ENCODE measurements around the gene PSMB2.

The PSMB2 gene

GRCh38 chr1:35570589-35571137 is 70.7 kb downstream of the PSMB2 start:
- no peak for DNase-seq

DNA sequence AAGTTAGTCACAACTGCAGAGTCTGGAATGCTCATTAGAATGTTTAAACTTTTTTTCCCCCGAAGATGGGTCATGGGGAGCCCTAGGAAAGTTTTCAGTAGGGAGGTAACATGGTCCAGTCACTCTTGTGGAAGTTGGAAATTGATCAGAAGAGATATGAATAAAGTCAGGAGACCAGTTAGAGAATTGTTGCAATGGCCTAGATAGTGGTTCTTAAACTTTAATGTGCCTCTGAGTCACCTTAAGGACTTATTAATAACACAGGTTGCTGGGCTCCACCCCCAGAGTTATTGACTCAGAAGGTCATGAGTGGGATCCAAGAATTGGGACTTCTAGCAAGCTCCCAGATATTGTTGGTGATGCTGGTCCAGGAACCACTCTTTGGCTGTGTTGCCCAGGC is 71.4 kb downstream of the PSMB2 start:
- no peak for DNase-seq

DNA sequence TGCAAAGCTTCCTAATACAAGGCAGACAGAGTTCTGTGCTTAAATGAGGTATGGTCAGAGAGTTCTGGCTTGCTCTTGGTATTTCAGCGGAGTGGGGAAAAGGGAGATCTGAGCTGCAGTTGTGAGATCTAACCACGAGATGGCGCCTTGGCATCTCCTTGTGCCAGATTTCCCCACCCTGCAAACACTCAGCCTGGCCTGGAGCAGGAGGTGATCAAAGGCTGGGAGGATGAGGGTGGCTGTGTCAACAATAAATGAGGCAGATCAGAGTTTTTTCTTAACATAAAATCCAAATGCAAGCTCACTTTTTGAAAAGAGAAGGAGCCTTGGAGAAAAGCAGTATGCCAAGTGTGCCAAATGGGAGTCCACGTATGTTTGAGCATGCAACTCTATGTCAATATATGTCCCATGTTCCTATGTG is 72.3 kb downstream of the PSMB2 start:
- peak; percentile 22 for DNase-seq

DNA sequence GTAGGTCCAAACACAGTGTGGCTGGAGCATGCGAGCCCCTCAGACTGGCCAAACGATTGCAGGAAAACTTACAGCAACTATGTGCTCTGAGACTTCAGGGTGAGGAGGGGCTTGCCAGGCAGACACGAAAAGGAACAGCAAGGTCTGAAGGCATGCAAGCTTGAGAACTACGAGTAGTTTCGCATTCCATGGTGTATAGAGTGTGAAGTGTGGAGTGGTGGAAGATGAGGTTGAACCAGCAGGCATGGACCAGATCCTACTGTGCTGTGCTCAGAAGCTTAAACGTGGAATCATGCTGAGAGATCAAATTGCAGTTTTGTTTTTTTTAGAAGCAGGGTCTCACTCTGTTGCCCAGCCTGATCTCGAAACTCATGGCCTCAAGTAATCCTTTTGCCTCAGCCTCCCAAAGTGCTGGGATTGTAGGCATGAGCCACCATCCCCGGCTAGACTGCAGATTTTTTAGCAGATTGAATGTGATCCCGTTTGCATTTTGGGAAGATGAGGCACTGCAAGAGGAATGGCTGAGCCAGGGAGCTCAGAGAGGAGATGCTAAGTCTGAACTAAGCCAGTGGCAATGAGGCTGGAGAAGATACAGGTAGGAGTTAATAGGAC is 73.3 kb downstream of the PSMB2 start:
- DNase-seq = no peak

DNA sequence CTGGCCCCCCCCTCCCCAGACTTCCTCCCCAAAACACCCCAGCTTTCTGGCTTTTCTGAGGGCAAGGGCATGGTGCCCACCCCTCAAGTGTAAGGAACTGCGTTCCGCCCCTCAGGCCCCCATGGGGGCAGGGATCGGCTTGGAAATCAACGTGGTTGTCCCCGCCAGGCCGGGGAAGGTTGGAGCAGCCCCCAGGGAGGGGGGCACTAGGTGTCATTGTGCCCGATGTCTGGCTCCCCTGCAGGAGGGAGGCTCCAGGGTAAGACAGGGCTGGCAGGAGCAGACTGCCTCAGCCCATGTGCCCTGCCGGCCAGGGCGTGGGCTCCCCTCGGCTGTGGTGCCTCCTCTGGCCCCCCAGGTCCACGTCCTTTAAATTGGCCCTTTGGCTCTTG is 75.6 kb downstream of the PSMB2 start:
- DNase-seq = no peak

DNA sequence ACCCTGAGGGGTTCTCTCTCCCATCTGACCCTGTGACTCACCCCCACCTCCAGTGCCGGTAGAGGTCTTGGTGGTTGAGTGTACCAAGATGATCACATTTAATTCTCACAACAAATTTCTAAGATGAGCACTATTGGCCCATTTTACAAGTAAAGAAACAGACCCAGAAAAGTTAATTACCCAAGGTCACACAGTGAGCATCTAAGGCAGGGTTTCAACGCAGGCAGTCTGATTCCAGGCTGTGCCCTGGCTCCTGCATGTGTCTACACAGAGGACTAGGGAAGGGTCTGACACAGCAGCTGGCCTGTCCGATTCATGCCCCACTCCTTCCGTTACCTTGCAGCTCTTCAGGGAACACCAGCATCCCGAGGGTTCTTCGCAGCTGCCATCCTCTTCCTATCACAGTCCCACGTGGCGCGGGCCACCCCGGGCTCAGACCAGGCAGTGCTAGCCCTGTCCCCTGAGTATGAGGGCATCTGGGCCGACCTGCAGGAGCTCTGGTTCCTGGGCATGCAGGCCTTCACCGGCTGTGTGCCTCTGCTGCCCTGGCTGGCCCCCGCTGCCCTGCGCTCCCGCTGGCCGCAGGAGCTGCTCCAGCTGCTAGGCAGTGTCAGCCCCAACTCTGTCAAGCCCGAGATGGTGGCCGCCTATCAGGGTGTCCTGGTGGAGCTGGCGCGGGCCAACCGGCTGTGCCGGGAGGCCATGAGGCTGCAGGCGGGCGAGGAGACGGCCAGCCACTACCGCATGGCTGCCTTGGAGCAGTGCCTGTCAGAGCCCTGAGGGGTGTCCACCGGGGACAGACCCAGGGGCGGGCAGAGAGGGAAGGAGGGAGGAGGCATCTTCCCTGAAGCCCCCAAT is 76.2 kb downstream of the PSMB2 start:
- DNase-seq = no peak

- peak; percentile 15 for DNase-seq
Measured at GRCh38 chr1:35564037-35564883, 77.1 kb downstream of the PSMB2 start.

- no peak for DNase-seq
Measured at GRCh38 chr1:35563166-35563565, 78.2 kb downstream of the PSMB2 start.

GRCh38 chr1:35561972-35562680 is 79.2 kb downstream of the PSMB2 start:
- no peak for DNase-seq

DNA sequence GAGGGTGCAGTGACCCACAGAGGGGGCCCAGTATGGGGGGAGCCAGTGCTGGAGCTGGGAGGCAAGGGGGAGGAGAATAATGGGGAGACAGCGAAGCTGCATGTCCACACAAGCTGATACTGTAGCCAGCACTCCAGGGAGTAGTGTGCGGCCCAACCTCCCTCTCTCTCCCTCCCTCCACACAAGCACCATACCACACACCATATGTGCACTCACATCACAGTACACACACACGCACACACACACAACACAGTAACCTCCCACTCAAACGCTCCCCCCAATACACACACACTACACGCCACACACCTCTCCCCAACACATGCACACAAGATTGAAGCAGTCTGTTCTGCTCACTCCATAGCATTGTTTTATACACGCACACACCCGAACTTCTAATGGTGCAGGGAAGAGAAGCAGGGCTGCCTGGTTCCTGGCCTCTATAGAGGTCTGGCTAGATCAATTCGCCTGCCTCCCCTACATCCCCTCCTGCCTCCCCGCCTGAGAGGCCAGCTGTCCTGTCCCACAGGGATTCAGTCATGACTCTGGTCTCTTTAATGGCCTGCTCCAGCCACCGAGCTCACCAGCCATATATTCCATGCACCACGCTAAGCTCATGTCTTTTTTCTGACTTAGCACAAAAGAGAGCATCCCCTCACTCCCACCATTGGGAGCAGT is 79.9 kb downstream of the PSMB2 start:
- no peak for DNase-seq

DNA sequence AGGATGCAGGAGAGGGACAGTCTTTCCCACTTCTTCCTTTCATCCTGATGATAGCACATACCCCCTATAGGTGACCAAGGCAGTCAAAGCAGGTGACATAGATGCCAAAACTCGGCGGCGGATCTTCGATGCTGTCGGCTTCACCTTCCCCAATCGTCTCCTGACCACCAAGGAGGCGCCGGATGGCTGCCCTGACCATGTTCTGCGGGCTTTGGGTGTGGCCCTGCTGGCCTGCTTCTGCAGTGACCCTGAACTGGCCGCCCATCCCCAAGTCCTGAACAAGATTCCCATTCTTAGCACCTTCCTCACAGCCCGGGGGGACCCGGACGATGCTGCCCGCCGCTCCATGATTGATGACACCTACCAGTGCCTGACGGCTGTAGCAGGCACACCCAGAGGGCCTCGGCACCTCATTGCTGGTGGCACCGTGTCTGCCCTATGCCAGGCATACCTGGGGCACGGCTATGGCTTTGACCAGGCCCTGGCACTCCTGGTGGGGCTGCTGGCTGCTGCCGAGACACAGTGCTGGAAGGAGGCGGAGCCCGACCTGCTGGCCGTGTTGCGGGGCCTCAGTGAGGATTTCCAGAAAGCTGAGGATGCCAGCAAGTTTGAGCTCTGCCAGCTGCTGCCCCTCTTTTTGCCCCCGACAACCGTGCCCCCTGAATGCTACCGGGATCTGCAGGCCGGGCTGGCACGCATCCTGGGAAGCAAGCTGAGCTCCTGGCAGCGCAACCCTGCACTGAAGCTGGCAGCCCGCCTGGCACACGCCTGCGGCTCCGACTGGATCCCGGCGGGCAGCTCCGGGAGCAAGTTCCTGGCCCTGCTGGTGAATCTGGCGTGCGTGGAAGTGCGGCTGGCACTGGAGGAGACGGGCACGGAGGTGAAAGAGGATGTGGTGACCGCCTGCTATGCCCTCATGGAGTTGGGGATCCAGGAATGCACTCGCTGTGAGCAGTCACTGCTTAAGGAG is 80.8 kb downstream of the PSMB2 start:
- DNase-seq = peak; percentile 56

DNA sequence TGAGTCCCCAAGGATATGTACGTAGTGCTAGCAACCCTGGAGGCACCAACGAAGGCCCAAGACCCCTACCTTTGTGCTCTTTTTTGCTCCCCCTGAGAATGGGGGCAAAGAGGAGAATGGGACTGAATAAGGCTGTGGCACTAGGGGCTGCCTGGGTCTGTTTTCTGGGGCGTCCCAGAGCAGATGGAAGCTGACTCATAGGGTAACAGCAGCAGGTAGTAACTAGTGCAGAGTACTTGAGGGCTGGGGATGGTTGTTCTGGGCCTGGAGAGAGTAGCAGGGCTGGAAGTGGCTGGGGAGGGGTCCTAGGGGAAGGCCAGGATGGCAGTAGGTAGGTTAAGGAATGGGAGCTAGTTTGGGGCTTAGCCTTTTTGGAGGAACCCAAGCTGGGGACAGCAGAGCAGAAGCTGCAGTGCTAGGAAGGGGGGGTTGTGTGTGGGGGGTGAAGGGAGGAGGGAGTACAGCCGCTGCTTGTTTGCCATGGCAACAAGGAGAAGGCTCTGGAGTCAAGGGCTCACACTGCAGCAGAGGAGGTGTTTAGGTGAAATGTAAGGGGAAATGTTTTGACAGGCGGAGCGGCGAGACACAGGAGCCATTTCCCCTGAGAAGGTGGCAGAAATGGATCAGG is 81.9 kb downstream of the PSMB2 start:
- DNase-seq = no peak

DNA sequence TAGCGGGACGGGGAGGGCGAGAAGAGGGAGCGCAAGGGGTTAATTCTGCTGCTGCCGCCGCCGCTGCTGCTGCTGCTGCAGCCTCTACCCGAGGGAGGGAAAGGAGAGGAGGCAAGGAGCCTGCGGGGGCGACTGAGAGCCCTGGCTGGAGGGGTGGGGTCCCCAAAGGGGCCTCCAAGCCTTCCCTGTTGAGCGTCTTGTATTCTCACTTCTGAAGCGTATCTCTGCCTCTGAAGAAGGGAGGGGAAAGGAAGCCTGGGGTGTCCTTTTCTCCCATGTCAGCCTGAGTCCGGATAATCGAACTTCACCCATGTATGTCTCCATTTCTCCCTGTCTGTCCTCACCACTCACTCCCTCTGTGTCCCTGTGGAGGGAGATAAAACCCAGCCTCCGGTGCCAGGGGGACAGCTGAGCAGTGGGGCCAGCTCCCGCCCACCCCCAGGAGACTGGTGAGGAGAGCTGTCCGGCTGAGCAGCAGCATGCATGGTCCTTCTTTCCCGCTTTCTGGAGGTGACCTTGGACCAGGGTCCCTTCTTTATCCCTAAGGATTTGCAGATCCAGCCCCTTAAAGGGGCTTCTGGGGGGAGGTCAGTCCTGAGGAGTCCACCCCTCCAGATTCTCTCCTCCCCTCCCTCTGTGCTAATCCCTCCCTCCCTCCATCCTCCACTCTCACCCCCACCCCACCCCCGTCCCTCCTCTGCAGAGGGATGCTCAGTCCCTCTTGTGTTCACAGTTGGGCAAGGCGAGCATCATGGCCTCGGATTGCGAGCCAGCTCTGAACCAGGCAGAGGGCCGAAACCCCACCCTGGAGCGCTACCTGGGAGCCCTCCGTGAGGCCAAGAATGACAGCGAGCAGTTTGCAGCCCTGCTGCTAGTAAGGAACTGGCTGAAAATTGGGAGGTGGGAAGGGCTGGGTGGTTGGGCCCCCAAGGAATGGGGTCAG is 82.7 kb downstream of the PSMB2 start:
- DNase-seq = no peak

DNA sequence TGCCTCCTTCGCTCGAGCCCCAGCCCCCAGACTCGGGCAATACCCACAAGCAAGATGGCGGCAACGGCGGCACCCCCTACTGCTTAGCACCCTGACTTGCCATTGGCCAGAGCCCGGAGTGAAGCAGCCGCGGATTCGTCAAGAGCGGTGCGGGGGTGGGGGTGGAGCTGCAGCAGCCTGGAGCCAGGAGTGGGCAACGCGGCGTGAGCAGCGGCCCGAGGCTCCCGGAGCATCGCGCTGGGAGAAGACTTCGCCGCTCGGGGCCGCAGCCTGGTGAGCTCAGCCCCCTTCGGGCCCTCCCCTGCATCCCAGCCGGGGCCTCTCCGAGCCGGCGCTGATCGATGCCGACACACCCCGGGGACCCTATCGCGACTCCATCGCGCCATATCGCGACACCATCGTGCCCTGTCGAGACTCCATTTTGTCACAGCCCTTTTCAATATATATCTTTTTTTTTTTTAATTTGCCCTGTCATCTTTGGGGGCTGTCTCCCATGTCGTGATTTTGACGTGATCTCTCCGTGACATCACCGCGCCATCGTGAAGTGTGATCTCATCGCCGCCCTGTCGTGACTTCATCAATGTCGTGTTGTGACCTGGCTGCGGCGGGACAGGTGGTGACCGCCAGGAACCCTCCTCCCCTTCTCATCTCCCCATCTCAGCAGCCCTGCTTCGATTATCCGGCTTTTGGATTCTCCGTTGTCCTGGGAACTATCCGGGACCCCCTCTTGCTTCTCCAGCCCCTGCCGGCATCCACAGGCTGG is 83.5 kb downstream of the PSMB2 start, which contains the start of gene NCDN:
Gene NCDN, plus strand, starts transcription at position 189 of the 763 bp plus-strand sequence. Its CDS starts 392 bp downstream, at position 581.
- peak; percentile 96 for DNase-seq

- no peak for DNase-seq
Measured at GRCh38 chr1:35557118-35557610, 84.2 kb downstream of the PSMB2 start, which contains the start of gene KIAA0319L. TSS of gene KIAA0319L (minus strand) at chr1:35557403. CDS start at chr1:35554491, 2,912 bp downstream.

DNA sequence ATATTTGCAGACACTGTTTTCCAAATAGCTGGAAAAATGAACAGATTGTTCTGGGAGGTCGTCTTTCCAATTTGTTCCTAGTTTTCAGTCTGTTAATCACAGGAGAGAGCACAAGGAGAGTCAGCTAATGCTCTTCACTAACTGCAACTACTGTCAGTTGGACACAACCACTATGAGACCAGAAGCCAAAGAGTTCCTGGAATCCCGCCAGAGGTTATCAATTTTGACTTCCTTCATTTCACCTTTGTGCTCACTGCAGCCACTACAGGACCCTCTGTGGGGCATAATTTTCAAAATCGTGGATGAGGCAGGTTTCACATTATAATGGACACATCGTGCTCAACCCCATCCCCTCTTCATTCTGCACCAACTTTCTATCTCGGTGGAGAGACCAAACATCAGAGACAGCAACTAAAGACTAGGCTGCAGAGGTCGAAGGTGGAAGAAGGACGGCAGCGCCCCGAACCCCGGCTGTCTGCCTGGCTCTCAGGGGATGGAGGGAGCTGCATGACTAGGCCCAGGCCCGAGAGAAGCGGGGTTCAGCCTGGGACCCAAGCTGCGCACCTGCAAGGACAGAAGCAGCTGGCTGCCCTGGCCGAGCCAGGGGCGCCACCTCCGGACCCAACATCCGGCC is 84.7 kb downstream of the PSMB2 start:
- no peak for DNase-seq
